Astrocyte of the hippocampus (primary cell): Measurements from ENCODE around the gene MPDZ.

Experiments used
- DNase-seq: peaks from one replicate; pipeline ENCODE4 v3.0.0; 2011; ENCODE audit warnings: low read depth, low spot score

MPDZ gene

DNA sequence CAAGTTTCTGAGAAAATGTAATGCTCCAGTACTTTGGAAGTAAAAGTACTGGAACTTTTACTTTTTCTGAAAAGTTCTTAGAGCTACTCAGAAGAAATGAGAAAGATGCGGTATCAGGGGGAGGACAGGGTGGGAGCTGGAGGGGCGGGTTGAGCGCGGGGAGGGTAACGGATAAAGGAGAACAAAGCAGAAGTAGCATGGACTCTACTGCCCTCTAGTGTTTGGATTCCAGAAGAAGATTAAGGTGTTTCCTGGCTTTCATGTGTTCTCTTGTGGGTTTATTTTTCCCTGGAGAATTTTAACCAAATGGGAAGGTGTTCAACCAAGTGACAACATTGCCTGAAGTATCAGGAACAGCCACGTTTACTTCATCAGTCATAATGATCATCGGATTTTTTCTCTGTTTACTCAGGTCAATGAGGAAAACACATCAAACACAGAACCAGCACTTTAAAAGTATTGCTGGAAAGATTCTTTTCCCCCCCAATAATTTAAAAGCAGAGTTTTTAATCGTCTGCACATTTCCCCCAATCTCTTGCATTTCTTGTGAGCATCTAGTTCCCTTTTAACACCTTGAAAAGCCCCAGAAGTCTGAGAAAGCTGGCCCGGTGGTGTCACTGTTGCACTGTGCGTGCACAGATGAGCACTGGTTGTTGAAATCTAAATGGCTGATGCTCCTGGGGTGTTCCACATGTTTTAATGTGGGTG is 190.6 kb downstream of the MPDZ start:
- peak; percentile 85 for DNase-seq

DNA sequence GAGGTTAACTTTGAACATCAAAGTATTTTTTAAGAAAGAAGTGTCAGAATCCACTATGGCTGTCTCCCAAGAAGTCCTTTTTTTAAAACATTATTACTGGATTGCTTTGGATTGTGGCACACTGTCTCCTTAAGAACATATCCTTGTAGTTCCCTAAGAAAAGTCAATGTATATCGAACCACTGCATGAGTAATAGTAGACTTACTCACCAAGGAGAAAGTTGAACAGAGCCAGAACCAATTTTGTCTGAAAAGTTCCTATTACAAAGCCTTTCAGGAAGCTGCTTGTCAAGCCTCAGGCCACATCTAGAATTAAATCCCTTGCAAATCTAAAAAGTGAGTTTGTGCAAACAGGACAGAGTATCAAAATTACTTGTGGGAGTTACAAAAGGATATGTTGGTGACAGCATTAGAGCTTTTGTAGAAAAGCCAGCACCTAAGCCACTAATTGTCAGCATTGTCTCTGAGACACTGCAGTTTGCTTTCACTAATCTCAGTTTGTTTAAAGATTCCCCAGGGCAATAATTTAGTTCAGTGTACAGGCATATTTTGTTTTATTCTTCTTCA is 195.4 kb downstream of the MPDZ start:
- DNase-seq = peak; percentile 52

DNA sequence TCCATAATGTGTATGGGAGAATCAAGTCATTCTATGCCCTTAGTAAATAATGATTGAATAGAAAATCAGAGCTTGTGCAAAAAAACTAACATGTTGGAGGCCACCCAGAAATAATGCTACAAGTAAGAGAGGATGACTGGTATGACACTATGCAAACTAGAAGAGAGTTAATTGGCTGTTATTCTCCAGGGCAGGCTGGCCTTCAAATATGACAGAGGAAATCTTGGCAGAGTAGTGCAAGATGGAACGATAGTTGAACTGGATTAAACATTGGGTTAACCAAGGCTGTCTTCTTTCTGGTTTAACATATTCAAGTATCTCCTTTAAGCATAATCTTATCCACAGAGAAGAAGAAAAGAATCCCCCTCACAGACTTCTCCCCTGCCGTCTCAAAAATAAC is 196.1 kb downstream of the MPDZ start:
- DNase-seq = peak; percentile 10

DNA sequence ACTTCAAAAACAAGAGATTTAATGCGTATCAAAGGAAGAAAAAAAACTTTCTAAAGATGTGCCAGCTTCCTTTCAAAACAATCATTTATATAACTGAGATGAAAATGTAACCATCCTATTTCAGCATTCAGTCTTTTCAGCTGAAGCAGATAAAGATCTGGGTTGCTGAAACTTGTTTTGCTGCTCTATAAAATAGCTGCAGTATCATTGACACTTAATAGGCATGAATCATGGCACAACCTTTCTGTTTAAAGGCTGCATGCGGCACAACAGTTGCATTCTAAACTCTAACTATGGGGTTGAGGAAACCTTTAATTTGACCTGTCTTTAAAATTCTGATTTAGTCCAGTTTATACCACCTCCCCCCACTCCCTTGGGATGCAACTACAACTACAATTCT is 196.7 kb downstream of the MPDZ start:
- no peak for DNase-seq

DNA sequence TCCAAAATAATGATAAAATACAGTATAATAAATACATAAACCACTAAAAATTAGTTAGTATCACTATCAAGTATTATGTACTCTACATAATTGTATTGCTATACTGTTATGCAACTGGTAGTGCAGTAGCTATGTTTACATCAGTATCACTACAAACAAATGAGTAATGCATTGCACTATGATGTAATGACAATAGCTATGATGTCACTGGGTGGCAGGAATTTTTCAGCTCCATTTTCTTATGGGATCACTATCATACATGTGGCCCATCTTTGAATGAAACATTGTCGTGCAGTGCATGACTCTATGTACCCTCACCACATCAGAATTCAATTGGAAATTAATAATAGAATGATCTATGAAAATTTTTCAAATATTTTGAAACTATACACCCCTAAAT is 201.3 kb downstream of the MPDZ start:
- DNase-seq = no peak

DNA sequence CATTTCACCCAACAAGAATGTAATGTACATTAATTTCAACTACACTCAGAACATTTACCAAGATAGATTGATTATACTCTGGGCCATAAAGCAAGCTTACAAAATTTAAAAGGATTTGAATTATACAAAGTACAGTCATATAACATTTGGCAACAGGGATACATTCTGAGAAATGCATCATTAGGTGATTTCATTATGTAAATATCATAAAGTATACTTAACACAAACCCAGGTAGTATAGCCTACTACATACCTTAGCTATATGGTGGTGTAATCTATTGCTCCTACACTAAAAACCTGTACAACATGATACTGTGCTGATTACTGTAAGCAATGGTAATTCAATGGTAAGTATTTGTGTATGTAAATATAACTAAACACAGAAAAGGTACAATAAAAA is 202.9 kb downstream of the MPDZ start:
- DNase-seq = no peak

DNA sequence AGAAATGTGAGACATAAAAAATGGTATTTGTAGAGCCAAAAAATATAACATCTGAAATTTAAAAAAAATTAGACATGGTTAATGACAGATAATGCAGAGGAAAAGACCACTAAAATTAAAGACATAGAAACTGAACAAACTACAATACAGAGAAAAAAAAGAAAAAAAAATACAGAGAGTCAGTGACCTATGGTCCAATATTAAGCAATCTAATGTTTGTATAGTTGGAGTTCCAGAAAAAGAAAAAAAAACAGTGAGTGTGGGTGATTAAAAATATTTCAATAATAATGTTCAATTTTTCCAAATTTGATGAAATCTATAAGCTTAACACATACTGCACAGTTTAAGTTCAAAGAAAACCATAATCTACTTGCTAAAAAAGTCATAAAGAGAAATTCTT is 207.6 kb downstream of the MPDZ start:
- no peak for DNase-seq

DNA sequence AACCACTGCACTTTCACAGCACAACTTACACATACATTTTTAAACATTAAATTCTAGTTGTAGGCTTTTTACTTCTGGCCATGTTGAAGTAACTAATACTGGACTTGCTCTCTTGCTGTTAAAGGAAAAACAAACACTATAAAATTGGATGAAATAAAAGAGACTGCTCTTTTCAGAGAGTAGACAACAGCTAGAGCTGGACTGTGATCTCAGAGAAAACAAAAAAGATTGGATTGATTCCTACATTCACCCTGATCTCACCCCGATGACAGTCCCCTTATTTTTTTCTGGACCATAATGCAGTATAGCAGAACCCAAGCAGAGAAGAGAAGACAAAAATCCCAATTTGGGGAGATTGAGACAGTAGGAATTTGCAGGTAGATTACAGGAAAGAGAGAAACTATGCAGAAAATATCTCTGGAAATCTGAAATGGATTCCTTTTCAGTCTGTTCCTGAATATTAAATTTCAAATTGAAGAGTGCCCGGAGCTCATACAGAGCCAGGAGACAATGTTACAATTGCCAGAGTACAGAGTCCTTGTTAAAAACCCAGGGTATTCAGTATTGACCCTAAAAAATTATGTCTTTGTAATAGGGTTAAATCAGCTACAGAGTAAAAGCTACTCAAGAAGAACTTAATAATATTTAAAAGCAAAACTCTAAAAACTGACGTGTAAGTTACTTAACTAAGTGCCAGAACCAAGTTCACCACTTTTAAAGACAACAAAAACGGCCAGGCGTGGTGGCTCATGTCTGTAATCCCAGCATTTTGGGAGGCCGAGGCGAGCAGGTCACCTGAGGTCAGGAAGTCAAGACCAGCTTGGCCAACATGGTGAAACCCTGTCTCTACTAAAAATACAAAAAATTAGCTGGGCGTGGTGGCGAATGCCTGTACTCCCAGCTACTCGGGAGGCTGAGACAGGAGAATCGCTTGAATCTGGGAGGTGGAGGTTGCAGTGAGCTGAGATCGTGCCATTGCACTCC is 208.6 kb downstream of the MPDZ start:
- DNase-seq = no peak

DNA sequence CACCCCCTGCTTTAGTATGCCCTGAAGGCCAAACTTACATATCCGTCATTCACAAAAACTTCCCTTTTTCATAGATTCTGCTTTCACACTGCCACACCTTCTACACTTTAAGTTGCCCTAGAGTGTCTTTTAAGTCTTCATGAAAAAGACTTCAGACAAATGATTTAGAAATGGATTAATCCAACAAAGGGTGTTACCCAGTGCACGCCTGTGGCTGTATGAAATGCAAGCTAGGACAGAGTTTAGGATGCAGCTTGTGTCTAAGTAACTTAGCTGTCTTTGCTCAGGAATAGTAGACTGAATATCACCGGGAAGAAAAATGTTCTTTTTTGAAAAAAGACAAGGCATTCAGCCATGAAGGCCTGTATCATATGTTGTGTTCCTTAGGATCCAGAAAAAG is 210.0 kb downstream of the MPDZ start:
- no peak for DNase-seq

DNA sequence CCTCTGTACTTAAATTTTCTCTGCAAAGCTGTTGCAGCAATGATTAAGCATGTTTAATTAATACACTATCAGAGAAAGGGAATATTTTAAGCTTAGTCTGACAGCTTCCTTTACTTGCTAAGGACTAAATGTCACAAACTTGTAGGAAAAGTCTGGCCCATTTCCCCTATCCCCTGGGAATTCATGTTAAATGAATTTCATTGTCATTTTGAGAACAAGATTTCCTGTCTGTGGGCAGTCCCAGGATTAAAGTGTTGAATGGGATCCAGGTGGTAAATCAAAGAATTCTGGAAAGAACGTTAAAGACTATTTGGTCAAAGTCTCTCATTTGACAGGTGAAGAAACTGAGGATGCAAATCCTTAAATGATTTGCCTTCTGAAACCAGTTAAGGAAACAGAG is 214.8 kb downstream of the MPDZ start:
- no peak for DNase-seq

DNA sequence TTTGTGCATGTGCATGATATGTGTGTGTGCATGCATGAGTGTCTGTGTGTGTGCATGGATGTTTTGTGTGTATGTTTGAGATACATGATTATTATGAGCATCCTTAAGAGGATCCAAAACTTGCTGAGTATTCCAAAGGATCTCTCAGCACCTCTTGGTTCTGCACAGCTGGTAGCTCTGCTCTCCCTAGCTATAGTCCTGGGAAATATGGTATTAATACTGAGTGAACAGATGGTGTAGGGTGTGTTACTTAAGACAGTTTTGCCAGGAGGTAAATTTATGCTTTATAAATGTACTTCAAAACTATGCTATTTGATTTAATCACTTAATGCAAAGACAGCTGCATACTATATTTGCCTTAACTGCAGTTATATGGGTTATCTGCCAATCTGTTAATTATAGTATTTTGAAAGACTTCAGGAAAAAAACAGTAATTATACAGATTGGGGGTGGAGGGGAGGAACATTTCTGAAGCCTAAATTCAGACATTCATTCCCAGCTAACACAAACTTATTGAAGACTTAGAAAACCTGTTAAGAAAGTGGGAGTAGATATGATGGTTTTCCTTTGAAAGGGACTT is 215.5 kb downstream of the MPDZ start:
- no peak for DNase-seq

DNA sequence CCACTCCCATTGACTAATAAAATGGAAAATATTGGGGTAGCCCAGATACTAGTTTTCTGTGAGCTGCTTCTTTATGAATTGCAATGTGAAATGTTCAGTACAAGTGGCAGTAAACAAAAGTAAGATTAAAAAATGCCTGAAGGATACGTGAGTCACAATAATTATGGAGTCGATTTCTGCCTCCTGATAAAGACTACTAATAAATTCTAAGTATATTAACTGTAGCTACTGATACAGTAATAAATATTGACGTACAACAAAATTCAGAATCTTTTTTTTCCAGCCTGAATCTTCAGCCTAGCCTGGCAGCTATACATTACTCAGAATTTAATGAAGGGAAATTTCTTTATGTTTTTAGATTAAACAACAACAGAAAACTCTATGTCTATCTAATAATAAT is 218.1 kb downstream of the MPDZ start:
- no peak for DNase-seq
